Measurements from ENCODE around the gene RAB42. TPM values are rescaled to one million over a fixed set of nuclear protein-coding genes. Genes with fewer than 3 reads are reported as not detected.

Gene RAB42
- total RNA-seq, 2 donors from 2014 or later: 3.0 to 4.7 TPM

- intact Hi-C loops (cut with DNase I, micrococcal nuclease): no loop called here
- no peak for DNase-seq
Observed at GRCh38 chr1:28632560-28632959, 40.5 kb downstream of the RAB42 start.

DNA sequence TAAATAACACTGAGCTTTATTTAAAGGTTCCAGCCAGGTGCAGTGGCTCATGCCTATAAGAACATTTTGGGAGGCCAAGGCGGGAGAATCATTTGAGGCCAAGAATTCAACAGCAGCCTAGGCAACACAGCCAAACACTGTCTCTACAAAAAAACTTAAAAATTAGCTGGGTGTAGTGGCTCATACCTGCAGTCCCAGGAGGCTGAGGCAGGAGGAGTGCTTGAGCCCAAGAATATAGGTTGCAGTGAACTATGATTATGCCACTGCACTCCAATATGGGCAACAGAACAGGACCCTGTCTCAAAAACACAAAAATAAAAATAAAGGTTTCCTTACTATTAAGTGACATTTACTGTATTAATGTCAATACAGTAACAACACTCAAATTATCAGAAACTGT is 48.7 kb downstream of the RAB42 start:
- intact Hi-C loops (cut with DNase I, micrococcal nuclease): loop anchor here in 1 of 2 donors (5.0 kb wide), 1 partner anchor 97 kb away; the partner anchor contains the start of gene YTHDF2
- DNase-seq (no peak), ATAC-seq (no peak)

More at GRCh38 chr1:28632560-28632959, 40.5 kb downstream of the RAB42 start:
- no peak for ATAC-seq

- intact Hi-C loops (cut with DNase I, micrococcal nuclease): loop anchor here in 1 of 2 donors (5.0 kb wide), 1 partner anchor 95 kb away; the partner anchor contains the start of gene YTHDF2
Observed at GRCh38 chr1:28642056-28642846, 50.2 kb downstream of the RAB42 start.

GRCh38 chr1:28642847-28643635 is 51.0 kb downstream of the RAB42 start, which contains the start of gene TAF12:
TAF12 (minus strand) TSS chr1:28643067; CDS start chr1:28622081, 20,986 bp downstream.
- peak; percentile 84 for ATAC-seq
- intact Hi-C loops (cut with DNase I, micrococcal nuclease): loop anchor here in 1 of 2 donors (5.0 kb wide), 1 partner anchor 94 kb away; the partner anchor contains the start of gene YTHDF2
- peak; percentile 92 to 93 for DNase-seq

More at GRCh38 chr1:28642056-28642846, 50.2 kb downstream of the RAB42 start:
- DNase-seq: no peak
- peak; percentile 35 for ATAC-seq

DNA sequence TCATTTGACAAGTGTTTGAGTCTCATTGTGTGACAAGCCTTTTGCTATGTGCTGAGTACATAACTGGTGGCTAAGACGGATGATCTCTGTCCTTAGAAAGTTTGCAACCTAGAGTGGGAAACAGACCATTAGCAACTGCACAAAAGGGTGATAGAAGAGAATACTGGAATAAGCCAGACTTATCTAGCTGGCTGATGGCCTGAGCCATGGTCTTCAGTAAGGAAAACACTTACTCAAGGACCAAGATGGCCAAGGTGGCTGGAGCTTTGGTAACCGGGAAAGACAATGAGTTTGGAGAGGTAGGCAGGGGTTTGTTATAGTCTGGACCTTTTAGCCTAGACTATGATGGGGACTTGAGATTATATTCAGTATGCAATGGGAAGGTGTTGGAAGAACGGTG is 52.4 kb downstream of the RAB42 start:
- ATAC-seq (no peak), DNase-seq (no peak)
- intact Hi-C loops (cut with DNase I, micrococcal nuclease): loop anchor here in 1 of 2 donors (5.0 kb wide), 1 partner anchor 93 kb away; the partner anchor contains the start of gene YTHDF2

Other genes with a start within 250 kb of the RAB42 start
- gene PHACTR4, start 222.5 kb upstream of the RAB42 start, total RNA-seq: 10 to 100 TPM; 46.7 to 61.8 TPM
- gene RCC1, start 86.2 kb upstream of the RAB42 start, total RNA-seq: 10 to 100 TPM; 22.1 to 34.8 TPM
- gene TRNAU1AP, start 39.2 kb upstream of the RAB42 start, total RNA-seq: 10 to 100 TPM; 14.7 to 18.3 TPM
- 10 to 100 TPM; 14.7 to 15.2 TPM for gene TAF12, start 50.8 kb downstream of the RAB42 start, total RNA-seq
- gene RNU11, start 56.3 kb downstream of the RAB42 start, total RNA-seq: not detected
- 10 to 100 TPM; 12.4 to 13.3 TPM for gene GMEB1, start 76.5 kb downstream of the RAB42 start, total RNA-seq
- gene YTHDF2, start 144.7 kb downstream of the RAB42 start, total RNA-seq: 10 to 100 TPM; 59.4 to 64.9 TPM
- under 1 TPM; 0.08 to 0.09 TPM for gene OPRD1, start 219.9 kb downstream of the RAB42 start, total RNA-seq

Data from left colon (tissue), 2 donors.